Stimulated activated memory B cell treated with anti-CD40 and anti-IgM and Interleukin-4, amounts not matched to agents 10 μg/mL and 1 μg/mL and 100 μg/mL, for 72 hours (primary cell): ENCODE data around the gene RRAS2.
"Not testable (repeated sequence)": the region's sequence is repeated elsewhere in the genome, so short reads cannot be mapped to it uniquely, and the experiment has no call there.

Experiments used
- ATAC-seq: fragments of 150-1000 bp; cut with Tn5 transposase; 2 replicates; pipeline ENCODE4 v1.10.0; 2021
- H3K27ac Mint-ChIP-seq: one replicate; pipeline ENCODE4 v1.8.0; 2022; ENCODE audit warnings: mild to moderate bottlenecking, mixed read lengths
- H3K27me3 Mint-ChIP-seq: one replicate; pipeline ENCODE4 v1.8.0; 2022; ENCODE audit warnings: mixed read lengths
- H3K36me3 Mint-ChIP-seq: one replicate; pipeline ENCODE4 v1.8.0; 2022; ENCODE audit warnings: mixed read lengths
- H3K4me1 Mint-ChIP-seq: one replicate; pipeline ENCODE4 v1.8.0; 2022; ENCODE audit warnings: mixed read lengths
- H3K4me3 Mint-ChIP-seq: one replicate; pipeline ENCODE4 v1.8.0; 2022; ENCODE audit warnings: mild to moderate bottlenecking, moderate library complexity, mixed read lengths
- H3K9me3 Mint-ChIP-seq: one replicate; pipeline ENCODE4 v1.8.0; 2022; ENCODE audit warnings: mixed read lengths

RRAS2 gene

GRCh38 chr11:14310679-14311078 is 48.3 kb downstream of the RRAS2 start:
- Mint-ChIP-seq H3K9me3 (no peaks in the 10 kb centered on the region), H3K27ac (no peak overlapping the region), H3K27me3 (no peaks in the 10 kb centered on the region), H3K4me3 (no peak overlapping the region), H3K4me1 (peaks cover 48% of the 10 kb centered on the region), H3K36me3 (no peaks in the 10 kb centered on the region)
- no peak for ATAC-seq

GRCh38 chr11:14309425-14310192 is 49.4 kb downstream of the RRAS2 start:
- Mint-ChIP-seq H3K4me3 (no peak overlapping the region), H3K27ac (no peak overlapping the region), H3K36me3 (no peaks in the 10 kb centered on the region), H3K4me1 (peaks cover 44% of the 10 kb centered on the region), H3K27me3 (no peaks in the 10 kb centered on the region), H3K9me3 (no peaks in the 10 kb centered on the region)
- no peak for ATAC-seq

GRCh38 chr11:14308897-14309387 is 50.0 kb downstream of the RRAS2 start:
- Mint-ChIP-seq H3K36me3 (no peaks in the 10 kb centered on the region), H3K4me1 (peaks cover 47% of the 10 kb centered on the region), H3K27ac (no peak overlapping the region), H3K27me3 (no peaks in the 10 kb centered on the region), H3K9me3 (no peaks in the 10 kb centered on the region), H3K4me3 (no peak overlapping the region)
- ATAC-seq: peak; percentile 47

- Mint-ChIP-seq H3K27me3 (no peaks in the 10 kb centered on the region), H3K36me3 (no peaks in the 10 kb centered on the region), H3K4me1 (peaks cover 47% of the 10 kb centered on the region), H3K4me3 (no peak overlapping the region), H3K9me3 (no peaks in the 10 kb centered on the region), H3K27ac (no peak overlapping the region)
- ATAC-seq: peak; percentile 49
Measured at GRCh38 chr11:14308114-14308896, 50.7 kb downstream of the RRAS2 start.

GRCh38 chr11:14306481-14306880 is 52.5 kb downstream of the RRAS2 start:
- Mint-ChIP-seq H3K9me3 (no peaks in the 10 kb centered on the region), H3K27me3 (no peaks in the 10 kb centered on the region), H3K27ac (no peak overlapping the region), H3K36me3 (no peaks in the 10 kb centered on the region), H3K4me1 (peaks cover 33% of the 10 kb centered on the region), H3K4me3 (no peak overlapping the region)
- ATAC-seq: no peak

- peaks cover 33% of the 10 kb centered on the region for H3K4me1 Mint-ChIP-seq
- ATAC-seq: no peak
- no peaks in the 10 kb centered on the region for H3K9me3 Mint-ChIP-seq
- H3K27me3 Mint-ChIP-seq: no peaks in the 10 kb centered on the region
- H3K36me3 Mint-ChIP-seq: no peaks in the 10 kb centered on the region
- H3K4me3 Mint-ChIP-seq: no peak overlapping the region
- no peak overlapping the region for H3K27ac Mint-ChIP-seq
Measured at GRCh38 chr11:14305649-14306048, 53.3 kb downstream of the RRAS2 start.

GRCh38 chr11:14304601-14305000 is 54.4 kb downstream of the RRAS2 start:
- H3K9me3 Mint-ChIP-seq: no peaks in the 10 kb centered on the region
- H3K4me1 Mint-ChIP-seq: peaks cover 33% of the 10 kb centered on the region
- no peak for ATAC-seq
- H3K27ac Mint-ChIP-seq: no peak overlapping the region
- H3K27me3 Mint-ChIP-seq: no peaks in the 10 kb centered on the region
- no peak overlapping the region for H3K4me3 Mint-ChIP-seq
- no peaks in the 10 kb centered on the region for H3K36me3 Mint-ChIP-seq

GRCh38 chr11:14300661-14301304 is 58.2 kb downstream of the RRAS2 start:
- Mint-ChIP-seq H3K9me3 (no peaks in the 10 kb centered on the region), H3K27ac (no peak overlapping the region), H3K36me3 (no peaks in the 10 kb centered on the region), H3K27me3 (no peaks in the 10 kb centered on the region), H3K4me3 (no peak overlapping the region), H3K4me1 (peaks cover 44% of the 10 kb centered on the region)
- peak; percentile 82 for ATAC-seq

- H3K27me3 Mint-ChIP-seq: no peaks in the 10 kb centered on the region
- no peaks in the 10 kb centered on the region for H3K36me3 Mint-ChIP-seq
- no peak overlapping the region for H3K4me3 Mint-ChIP-seq
- peaks cover 40% of the 10 kb centered on the region for H3K4me1 Mint-ChIP-seq
- no peak for ATAC-seq
- H3K9me3 Mint-ChIP-seq: no peaks in the 10 kb centered on the region
- H3K27ac Mint-ChIP-seq: no peak overlapping the region
Measured at GRCh38 chr11:14299921-14300320, 59.1 kb downstream of the RRAS2 start.

- no peaks in the 10 kb centered on the region for H3K27me3 Mint-ChIP-seq
- peak overlapping the region; percentile 33 for H3K27ac Mint-ChIP-seq
- no peaks in the 10 kb centered on the region for H3K9me3 Mint-ChIP-seq
- H3K4me1 Mint-ChIP-seq: peaks cover 8% of the 10 kb centered on the region
- ATAC-seq: no peak
- H3K36me3 Mint-ChIP-seq: peaks cover 38% of the 10 kb centered on the region
- no peak overlapping the region for H3K4me3 Mint-ChIP-seq
Measured at GRCh38 chr11:14290422-14290821, 68.6 kb downstream of the RRAS2 start.

GRCh38 chr11:14288189-14288935 is 70.6 kb downstream of the RRAS2 start:
- no peak for ATAC-seq
- no peak overlapping the region for H3K4me3 Mint-ChIP-seq
- no peaks in the 10 kb centered on the region for H3K9me3 Mint-ChIP-seq
- H3K4me1 Mint-ChIP-seq: peaks cover 8% of the 10 kb centered on the region
- H3K27ac Mint-ChIP-seq: no peak overlapping the region
- no peaks in the 10 kb centered on the region for H3K27me3 Mint-ChIP-seq
- peaks cover 42% of the 10 kb centered on the region for H3K36me3 Mint-ChIP-seq

GRCh38 chr11:14278869-14279268 is 80.1 kb downstream of the RRAS2 start:
- Mint-ChIP-seq H3K4me1 (peaks cover 13% of the 10 kb centered on the region), H3K36me3 (peaks cover 53% of the 10 kb centered on the region)
- H3K9me3 Mint-ChIP-seq, H3K27me3 Mint-ChIP-seq, H3K4me3 Mint-ChIP-seq, ATAC-seq, H3K27ac Mint-ChIP-seq: not testable (repeated sequence)

- no peak overlapping the region for H3K4me3 Mint-ChIP-seq
- ATAC-seq: no peak
- H3K27me3 Mint-ChIP-seq: no peaks in the 10 kb centered on the region
- no peaks in the 10 kb centered on the region for H3K9me3 Mint-ChIP-seq
- H3K36me3 Mint-ChIP-seq: peaks cover 51% of the 10 kb centered on the region
- peaks cover 38% of the 10 kb centered on the region for H3K4me1 Mint-ChIP-seq
- no peak overlapping the region for H3K27ac Mint-ChIP-seq
Measured at GRCh38 chr11:14275076-14275475, 83.9 kb downstream of the RRAS2 start.

- peaks cover 45% of the 10 kb centered on the region for H3K36me3 Mint-ChIP-seq
- no peak overlapping the region for H3K4me3 Mint-ChIP-seq
- peaks cover 42% of the 10 kb centered on the region for H3K4me1 Mint-ChIP-seq
- no peaks in the 10 kb centered on the region for H3K9me3 Mint-ChIP-seq
- H3K27me3 Mint-ChIP-seq: no peaks in the 10 kb centered on the region
- no peak for ATAC-seq
- no peak overlapping the region for H3K27ac Mint-ChIP-seq
Measured at GRCh38 chr11:14273895-14274294, 85.1 kb downstream of the RRAS2 start.
